IPS-18c (cell line): ENCODE measurements around the gene BCAT1.
"Not testable (repeated sequence)": the region's sequence is repeated elsewhere in the genome, so short reads cannot be mapped to it uniquely, and the experiment has no call there.

Experiments used
- H3K4me3 ChIP-seq: 2 replicates; pipeline ENCODE4 v1.7.0; 2013; ENCODE audit warnings: low read depth, mild to moderate bottlenecking, low read length, moderate library complexity; ENCODE audit not compliant: insufficient read depth
- H3K9me3 ChIP-seq: one replicate; pipeline ENCODE4 v1.6.1; 2013; ENCODE audit warnings: mild to moderate bottlenecking, low read length, moderate library complexity; ENCODE audit not compliant: control insufficient read depth, insufficient read depth

BCAT1 gene

DNA sequence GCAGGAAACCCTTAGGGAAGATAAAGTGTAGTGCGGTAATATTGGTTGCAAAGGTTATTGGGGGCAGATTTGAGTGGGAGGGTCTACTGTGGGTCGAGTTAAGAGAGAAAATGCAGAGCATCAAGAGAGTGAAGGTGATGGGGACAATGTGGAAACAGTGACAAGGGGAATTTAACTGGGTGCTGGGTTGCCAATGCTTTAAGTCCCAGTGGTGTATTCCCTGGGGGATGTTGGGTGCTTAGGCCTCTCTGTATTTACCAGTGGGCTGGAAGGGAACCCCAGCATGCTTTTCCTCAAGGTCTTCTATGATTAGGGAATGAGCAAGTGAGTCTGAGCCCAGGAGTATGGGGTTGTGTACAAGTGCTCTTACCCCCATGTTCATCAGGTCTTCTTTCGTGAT is 10.6 kb downstream of the BCAT1 start:
- Histone ChIP-seq H3K4me3 (no peak overlapping the region), H3K9me3 (peaks cover 2% of the 10 kb centered on the region)

- no peak overlapping the region for H3K4me3 ChIP-seq
- H3K9me3 ChIP-seq: peaks cover 2% of the 10 kb centered on the region
These were observed 11.2 kb downstream of the BCAT1 start for GRCh38 chr12:24937553-24938244.

GRCh38 chr12:24933694-24934407 is 15.1 kb downstream of the BCAT1 start:
- Histone ChIP-seq H3K9me3 (peaks cover 2% of the 10 kb centered on the region), H3K4me3 (no peak overlapping the region)

- no peak overlapping the region for H3K4me3 ChIP-seq
These were observed 17.1 kb downstream of the BCAT1 start for GRCh38 chr12:24931666-24932405.

DNA sequence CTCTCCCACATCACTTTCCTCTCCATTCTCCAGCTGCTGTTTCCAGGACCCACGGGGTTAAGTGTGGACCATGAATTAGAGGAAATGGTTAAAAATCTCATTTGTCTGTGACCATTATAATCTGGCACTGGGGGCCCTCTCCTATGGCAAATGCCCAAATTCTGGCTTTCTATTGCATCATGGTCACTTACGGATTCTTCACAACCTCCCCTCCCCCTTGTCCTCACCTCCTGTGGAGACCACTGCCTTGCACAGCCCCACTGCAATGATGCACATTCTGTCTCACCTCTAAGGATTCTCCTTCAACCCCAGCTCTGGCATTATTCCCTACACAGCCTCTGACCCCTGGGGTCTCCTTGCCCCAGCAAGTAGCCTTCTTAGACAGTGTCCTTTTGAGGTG is 18.9 kb downstream of the BCAT1 start:
- peaks cover 2% of the 10 kb centered on the region for H3K9me3 ChIP-seq
- no peak overlapping the region for H3K4me3 ChIP-seq

More at GRCh38 chr12:24931666-24932405, 17.1 kb downstream of the BCAT1 start:
- peaks cover 2% of the 10 kb centered on the region for H3K9me3 ChIP-seq

GRCh38 chr12:24928533-24929306 is 20.2 kb downstream of the BCAT1 start:
- H3K9me3 ChIP-seq: not testable (repeated sequence)

GRCh38 chr12:24928131-24928530 is 20.8 kb downstream of the BCAT1 start:
- Histone ChIP-seq H3K9me3 (no peaks in the 10 kb centered on the region), H3K4me3 (no peak overlapping the region)

More at GRCh38 chr12:24928533-24929306, 20.2 kb downstream of the BCAT1 start:
- H3K4me3 ChIP-seq: not testable (repeated sequence)

GRCh38 chr12:24926080-24926479 is 22.8 kb downstream of the BCAT1 start:
- H3K4me3 ChIP-seq, H3K9me3 ChIP-seq: not testable (repeated sequence)

DNA sequence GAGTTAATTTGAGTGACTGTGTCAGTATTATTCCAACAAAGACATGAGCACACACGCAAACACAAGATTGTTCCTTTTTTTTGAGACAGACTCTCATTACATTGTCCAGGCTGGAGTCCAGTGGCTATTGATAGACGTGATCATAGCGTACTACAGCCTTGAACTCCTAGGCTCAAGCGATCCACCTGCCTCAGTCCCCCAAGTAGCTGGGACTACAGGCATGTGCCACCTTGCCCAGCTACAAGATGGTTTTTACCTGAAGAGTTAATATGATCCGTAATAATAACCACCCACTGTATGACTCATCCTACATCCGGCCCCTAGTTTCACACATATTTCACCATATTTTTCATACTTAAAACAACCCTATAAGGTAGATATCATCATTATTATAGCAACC is 26.8 kb downstream of the BCAT1 start:
- Histone ChIP-seq H3K4me3 (no peak overlapping the region), H3K9me3 (no peaks in the 10 kb centered on the region)

GRCh38 chr12:24921251-24922038 is 27.5 kb downstream of the BCAT1 start:
- H3K4me3 ChIP-seq: no peak overlapping the region
- no peaks in the 10 kb centered on the region for H3K9me3 ChIP-seq

GRCh38 chr12:24920141-24920540 is 28.8 kb downstream of the BCAT1 start:
- H3K4me3 ChIP-seq: no peak overlapping the region
- no peaks in the 10 kb centered on the region for H3K9me3 ChIP-seq

GRCh38 chr12:24919346-24920001 is 29.4 kb downstream of the BCAT1 start:
- Histone ChIP-seq H3K9me3 (no peaks in the 10 kb centered on the region), H3K4me3 (no peak overlapping the region)

GRCh38 chr12:24918596-24918995 is 30.3 kb downstream of the BCAT1 start:
- no peak overlapping the region for H3K4me3 ChIP-seq
- no peaks in the 10 kb centered on the region for H3K9me3 ChIP-seq

- no peaks in the 10 kb centered on the region for H3K9me3 ChIP-seq
- no peak overlapping the region for H3K4me3 ChIP-seq
These were observed 33.4 kb downstream of the BCAT1 start for GRCh38 chr12:24915501-24915900.

- H3K9me3 ChIP-seq: no peaks in the 10 kb centered on the region
These were observed 34.9 kb downstream of the BCAT1 start for GRCh38 chr12:24913953-24914352.

GRCh38 chr12:24913130-24913529 is 35.8 kb downstream of the BCAT1 start:
- H3K4me3 ChIP-seq: no peak overlapping the region
- H3K9me3 ChIP-seq: no peaks in the 10 kb centered on the region

More at GRCh38 chr12:24913953-24914352, 34.9 kb downstream of the BCAT1 start:
- H3K4me3 ChIP-seq: no peak overlapping the region
